HK-2 (cell line): ENCODE measurements around the gene FBXL13.
"Not testable (repeated sequence)": the region's sequence is repeated elsewhere in the genome, so short reads cannot be mapped to it uniquely, and the experiment has no call there.

Experiments used
- DNase-seq: peaks from one replicate; pipeline ENCODE4 v3.0.0-alpha.2; 2018; ENCODE audit not compliant: unreplicated experiment

FBXL13 gene

DNA sequence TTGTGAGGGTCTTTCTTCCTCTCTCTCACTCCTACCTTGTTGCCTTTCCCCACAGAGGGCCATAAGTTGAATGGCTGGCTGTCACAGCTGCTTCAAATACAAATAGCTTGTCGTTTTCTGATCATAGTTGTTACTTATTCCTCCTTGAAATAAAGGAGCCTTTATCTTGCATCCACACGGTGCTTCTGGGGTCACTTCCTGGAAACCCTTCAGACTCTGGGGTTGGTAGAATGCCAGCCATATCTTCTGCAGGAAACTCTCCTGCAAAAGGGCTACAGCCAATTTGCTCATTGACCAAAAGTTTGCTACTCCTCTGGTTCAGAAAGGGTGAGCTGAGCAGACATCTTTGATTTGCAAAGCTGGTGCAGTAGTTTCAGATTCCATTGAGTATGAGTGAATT, 255.4 kb downstream of the FBXL13 start:
- DNase-seq: no peak

GRCh38 chr7:102817616-102818573, 256.7 kb downstream of the FBXL13 start:
- DNase-seq: no peak

DNA sequence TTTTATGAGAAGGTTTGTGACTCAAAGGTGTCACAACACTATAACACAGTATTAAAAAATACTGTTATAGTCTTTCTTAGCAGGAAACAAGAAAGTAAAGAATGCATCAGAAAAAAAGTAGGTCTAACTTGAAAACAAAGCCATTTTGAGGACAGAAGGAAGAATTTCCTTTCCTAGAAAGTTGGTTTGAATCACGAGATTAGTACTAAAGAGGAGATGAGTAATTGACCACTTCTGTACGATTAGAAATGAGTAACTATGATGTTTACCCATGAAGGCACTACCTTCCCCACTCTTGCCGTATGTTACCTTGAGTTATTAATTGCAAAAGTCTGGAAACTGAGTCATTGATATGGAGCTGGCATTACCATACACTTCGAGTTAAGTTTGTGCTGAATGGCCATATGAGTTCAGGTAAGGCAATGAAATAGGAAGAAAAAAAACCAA, 260.5 kb downstream of the FBXL13 start:
- no peak for DNase-seq

GRCh38 chr7:102813191-102814024, 261.2 kb downstream of the FBXL13 start:
- DNase-seq: no peak

DNA sequence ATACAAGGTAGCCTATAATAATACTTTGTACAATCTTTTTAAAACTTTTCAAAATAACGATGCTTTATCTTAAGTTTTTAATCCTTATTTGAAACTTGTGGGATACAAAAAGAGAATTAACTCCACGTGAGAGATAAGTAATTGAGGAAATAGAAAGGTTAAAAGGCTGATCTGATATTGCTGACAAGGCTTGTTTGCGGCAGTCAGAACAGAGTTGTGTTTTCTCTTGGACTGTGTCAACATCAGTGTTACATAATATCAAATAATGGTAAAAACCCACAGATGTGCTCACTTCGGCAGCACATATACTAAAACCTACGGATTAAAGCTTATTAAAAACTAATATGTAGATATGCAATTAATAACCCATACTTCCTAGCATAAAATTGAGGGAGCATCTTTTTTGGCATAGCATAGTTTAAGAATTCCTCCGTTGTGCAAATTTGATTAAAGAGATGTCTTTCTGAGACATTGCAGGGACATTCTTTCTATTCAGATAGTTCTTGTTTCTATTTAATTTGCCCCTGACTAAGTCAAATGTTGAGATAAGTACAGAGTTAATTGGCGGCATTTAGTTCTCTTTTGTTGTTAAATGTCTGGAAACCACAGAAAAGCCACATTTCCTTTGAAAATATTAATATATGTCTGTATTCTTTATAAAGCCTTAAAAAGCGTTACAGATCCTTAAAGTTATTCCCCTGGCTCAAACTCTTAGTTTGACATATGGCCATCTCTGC, 262.5 kb downstream of the FBXL13 start:
- DNase-seq: no peak

GRCh38 chr7:102810916-102811315, 263.7 kb downstream of the FBXL13 start:
- no peak for DNase-seq

DNA sequence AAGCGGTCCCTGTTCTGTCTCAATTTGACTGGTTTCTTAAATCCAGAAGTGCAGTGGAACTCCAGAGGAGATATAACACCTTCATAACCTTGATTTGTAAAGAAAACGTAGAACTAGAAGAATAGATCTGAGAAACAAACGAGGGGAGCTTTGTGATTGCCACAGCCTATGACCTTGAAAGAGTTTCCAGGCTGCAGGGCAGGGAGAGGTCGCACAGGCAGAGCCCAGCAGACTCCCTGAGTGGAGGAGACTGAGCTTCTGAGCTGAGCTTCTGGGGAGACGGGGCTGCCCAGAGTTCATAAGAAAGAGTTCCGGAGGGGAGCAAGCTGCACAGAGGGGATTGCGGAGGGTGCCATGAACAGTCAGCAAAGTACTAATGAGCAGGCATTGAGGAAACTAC, 268.0 kb downstream of the FBXL13 start:
- no peak for DNase-seq

DNA sequence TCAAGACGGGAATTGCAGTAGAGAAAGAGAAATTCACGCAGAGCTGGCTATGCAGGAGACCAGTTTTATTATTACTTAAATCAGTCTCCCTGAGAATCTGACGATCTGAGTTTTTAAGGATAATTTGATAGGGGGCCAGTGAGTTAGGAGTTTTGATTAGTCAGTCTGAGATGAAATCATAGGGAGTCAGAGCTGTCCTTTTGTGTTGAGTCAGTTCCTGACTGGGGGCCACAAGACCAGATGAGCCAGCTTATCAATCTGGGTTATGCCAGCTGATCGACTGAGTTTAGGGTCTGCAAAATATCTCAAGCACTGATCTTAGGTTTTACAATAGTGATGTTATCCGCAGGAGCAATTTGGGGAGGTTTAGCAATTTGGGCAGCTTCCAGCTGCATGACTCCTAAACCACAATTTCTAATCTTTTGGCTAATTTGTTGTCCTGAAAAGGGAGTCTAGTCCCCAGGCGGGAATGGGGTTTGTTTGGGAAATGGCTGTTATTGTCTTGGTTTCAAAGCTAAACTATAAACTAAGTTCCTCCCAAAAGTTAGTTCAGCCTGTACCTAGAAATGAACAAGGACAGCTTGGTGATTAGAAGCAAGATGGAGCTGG, 278.5 kb downstream of the FBXL13 start:
- DNase-seq: not testable (repeated sequence)

DNA sequence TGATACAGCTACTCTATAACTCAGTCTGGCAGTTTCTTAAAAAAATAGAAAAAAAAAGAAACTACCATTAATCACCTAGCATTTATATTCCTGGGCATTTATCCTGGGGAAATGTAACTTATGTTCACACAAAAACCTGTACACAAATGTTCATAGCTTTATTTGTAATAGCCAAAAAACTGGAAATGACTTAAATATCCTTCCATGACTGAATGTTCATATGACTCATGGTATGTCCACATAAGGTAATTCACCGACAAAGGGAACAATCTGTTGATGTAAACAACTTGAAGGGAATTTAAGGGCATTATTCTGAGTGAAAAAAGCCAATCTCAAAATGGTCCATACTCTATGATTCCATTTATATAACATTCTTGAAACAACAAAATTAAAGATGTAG, 280.0 kb downstream of the FBXL13 start:
- not testable (repeated sequence) for DNase-seq

DNA sequence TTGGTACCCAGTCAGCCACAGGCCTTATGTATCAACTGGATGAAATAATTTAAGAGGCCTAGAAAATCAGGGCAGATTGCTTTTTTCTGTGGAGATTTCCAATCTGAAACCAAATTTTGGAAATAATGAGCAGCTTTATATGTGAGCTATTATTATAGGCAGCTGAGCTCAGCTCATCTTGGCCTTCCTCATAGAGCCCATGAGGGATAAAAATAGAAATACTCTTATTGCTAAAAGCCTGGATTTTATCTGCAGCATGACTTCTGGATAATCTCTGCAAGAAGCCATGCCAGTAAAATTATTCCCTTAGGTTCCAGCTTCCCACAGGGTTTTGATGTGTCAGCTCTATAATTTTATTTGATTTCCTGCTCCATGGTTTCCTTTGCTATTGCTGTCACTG, 282.8 kb downstream of the FBXL13 start:
- DNase-seq: not testable (repeated sequence)

GRCh38 chr7:102791367-102791766, 283.2 kb downstream of the FBXL13 start:
- not testable (repeated sequence) for DNase-seq

DNA sequence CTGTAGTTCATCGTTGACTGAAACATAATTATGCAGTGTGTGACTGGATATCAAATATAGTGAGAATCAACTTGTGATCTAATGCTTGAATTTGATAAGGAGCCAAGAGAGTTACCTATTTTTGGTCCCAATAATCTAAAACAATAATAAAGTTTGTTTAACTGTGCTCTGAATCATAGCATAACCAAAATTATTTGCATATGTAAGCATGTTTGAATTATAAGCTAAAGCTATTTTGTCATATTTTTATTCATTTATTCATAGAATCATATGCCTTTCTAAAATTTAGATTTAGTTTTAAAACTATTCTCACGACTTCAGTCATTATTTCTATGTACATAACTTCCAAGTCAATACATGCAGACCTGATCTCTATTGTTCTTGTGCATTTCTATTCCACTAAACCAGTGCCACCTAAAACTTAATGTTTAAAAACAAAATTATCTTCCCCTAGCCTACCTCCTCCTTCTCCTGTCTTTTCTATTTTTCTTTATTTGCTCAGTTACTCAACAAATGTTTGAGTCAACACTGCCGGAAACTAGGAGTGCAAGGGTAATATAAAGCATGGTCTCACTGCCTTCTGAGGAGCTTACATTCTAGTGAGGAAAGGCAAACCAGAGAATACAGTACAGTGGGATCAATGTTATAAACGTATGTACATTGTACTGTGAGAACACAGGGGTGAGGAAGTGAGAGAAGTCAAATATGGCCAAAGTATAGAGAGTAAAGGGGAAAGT, 284.1 kb downstream of the FBXL13 start:
- DNase-seq: not testable (repeated sequence)

DNA sequence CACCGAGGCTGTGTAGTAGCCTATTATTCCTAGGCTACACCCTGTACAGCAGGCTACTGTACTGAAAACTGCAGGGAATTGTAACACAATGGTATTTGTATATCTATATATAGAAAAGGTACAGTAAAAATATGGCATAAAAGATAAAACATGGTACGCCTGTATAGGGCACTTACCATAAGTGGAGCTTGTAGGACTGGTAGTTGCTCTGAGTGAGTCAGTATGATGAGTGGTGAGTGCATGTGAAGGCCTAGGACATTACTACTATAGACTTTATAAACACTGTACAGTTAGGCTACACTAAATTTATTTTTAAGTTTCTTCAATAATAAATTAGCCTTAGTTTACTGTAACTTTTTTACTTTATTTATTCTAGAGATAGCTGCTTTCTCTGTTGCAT, 285.8 kb downstream of the FBXL13 start:
- DNase-seq: not testable (repeated sequence)

- not testable (repeated sequence) for DNase-seq
Observed at GRCh38 chr7:102780926-102781325, 293.7 kb downstream of the FBXL13 start.

GRCh38 chr7:102778663-102779062, 295.9 kb downstream of the FBXL13 start:
- DNase-seq: not testable (repeated sequence)

DNA sequence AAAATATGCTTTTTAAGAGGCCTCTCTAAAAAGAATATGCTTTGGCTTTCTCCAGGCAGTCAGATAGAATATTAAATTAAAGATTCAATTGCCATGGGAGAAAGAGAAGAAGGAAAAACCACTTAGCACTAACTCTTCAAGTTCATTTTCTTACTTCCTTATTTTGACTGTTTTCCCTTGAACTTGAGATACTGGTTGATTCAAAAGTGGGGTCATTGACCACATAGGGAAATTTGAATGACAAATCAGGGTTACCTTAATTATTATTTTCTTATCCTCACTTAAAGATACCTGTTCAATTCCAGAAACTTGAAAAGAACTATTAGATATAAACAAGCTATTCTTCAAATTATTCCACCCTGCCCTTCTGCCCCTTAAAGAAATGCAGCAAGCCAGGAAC, 298.4 kb downstream of the FBXL13 start:
- DNase-seq: not testable (repeated sequence)

GRCh38 chr7:102770467-102770866, 304.1 kb downstream of the FBXL13 start:
- DNase-seq: not testable (repeated sequence)

DNA sequence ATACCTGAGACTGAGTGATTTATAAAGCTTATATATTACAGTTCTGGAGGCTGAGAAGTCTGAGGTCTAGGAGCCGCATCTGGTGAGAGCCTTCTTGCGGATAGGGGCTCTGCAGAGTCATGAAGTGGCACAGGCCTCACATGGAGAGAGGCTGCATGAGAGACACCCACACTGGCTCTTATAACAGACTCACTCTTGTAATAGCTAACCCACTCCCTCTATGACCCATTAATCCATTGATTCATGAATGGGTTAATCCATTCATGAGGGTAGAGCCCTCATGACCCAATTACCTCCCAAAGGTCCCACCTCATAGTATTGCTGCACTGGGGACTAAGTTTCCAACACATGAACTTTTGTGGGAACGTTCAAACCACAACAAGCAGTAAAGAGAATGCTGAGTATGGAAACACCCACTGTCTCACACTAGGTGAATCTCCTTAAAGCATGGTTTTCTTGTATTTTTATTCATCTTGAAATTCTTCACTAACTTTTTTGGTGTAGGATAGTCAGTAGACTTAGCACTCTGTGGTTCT, 304.9 kb downstream of the FBXL13 start:
- not testable (repeated sequence) for DNase-seq

DNA sequence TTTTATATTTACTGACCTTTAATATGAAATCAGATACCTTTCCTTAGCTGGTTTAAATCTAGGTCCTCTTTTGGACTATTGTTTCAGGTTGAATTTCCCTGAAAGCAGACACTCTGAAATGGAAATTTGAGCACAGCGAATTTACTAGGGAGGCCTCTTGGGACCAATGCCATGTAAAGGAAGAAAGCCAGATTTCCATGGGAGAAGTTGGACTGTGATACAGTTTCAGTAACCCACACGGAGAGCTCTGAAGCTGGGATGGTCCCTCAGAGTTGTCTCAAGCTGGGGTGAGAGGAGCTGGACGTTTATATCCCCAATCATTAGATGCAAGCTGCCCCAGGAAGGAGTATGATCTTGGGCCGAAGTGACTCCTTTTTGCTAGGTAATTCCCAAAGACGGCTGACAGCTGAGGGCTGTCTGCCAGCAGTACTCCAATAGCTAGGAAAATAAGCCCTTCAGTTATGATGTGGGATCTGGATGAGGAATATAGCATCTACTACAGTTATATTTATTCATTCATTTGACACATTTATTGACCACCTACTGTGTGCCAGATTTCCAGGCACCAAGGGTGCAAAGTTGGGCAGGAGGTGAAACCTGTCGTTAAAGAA, 311.2 kb downstream of the FBXL13 start:
- DNase-seq: not testable (repeated sequence)
